GM11168 (cell line): ENCODE measurements around the gene CFAP46.
"Not testable (repeated sequence)": the region's sequence is repeated elsewhere in the genome, so short reads cannot be mapped to it uniquely, and the experiment has no call there.

Source experiments
- in situ Hi-C: fragments of 300-500 bp; cut with MboI; formaldehyde crosslinking; loops from one replicate; pipeline ENCODE4 v1.12.0; 2022; ENCODE audit warnings: low sequenced_read_pairs; ENCODE audit not compliant: unreplicated experiment

Gene CFAP46

GRCh38 chr10:132851451-132851850 lies 90.9 kb downstream of the CFAP46 start:
- in situ Hi-C loops: no loop called here

DNA sequence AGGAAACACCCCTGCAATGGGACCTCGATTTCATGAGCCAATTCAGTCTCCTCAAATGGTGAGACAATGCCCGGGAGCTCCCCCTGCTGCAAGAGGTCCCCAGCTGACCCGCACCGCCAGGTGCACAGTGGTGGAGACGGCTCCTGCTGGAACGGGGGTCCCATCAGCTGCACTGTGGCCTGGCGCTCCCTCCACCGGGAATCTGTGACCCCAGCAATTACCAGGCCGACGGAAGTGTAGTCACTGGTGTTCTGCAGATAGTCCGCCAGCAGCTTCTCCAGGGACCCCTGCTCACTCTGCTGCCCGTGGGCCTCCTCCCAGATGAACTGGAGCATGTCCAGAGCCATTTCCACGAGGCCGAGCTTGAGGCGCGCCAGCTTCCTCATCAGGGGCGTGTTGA lies 91.5 kb downstream of the CFAP46 start:
- in situ Hi-C loops: no loop called here

GRCh38 chr10:132850246-132850645 lies 92.1 kb downstream of the CFAP46 start:
- in situ Hi-C loops: no loop called here

DNA sequence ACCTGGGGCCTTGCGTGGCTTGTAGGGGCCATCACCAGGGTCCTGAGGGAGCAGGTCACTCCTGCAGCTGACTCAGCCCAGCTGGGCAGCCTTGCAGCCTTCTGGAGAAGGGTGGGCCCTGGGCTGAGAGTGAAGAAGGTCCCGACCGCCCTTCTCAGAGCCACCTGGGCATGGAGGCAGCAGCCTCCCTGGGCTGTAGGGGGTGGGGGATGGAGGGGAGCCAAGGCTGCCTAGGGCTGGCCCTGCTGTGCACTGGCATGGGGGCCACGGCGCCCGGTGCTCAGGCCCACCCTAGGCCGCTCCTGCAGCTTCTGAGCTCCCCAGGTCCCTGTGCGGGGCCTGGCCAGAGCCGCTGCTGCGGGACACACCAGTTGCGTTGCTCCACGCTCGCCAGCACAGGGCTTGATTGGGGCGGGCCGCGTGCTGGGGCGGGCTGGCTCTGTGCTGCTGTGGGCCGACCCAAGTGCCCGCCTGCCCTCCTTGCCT lies 92.8 kb downstream of the CFAP46 start:
- in situ Hi-C loops: no loop called here

- in situ Hi-C loops: no loop called here
These were observed 93.3 kb downstream of the CFAP46 start for GRCh38 chr10:132848951-132849545.

GRCh38 chr10:132848291-132848701 lies 94.1 kb downstream of the CFAP46 start:
- in situ Hi-C loops: no loop called here

GRCh38 chr10:132847856-132848255 lies 94.5 kb downstream of the CFAP46 start:
- in situ Hi-C loops: no loop called here

DNA sequence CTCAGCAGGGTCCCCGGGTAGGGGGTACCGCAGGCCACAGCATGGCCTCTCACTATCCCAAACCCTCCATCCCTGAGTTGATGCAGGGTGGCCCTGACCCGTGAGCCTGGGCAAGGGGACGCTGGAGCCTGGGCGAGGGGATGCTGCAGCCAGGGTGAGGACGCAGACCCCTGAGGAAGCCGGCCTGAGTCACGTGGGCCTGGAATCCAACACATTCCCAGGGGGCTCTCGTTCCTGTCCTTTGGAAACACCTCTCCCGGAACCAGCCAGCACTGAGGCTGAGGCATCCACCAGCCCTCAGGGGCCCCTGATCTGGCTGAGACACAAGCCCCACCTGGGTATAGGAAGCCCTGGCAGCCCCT lies 95.0 kb downstream of the CFAP46 start:
- in situ Hi-C loops: no loop called here

- in situ Hi-C loops: no loop called here
These were observed 95.5 kb downstream of the CFAP46 start for GRCh38 chr10:132846631-132847415.

GRCh38 chr10:132845780-132846595 lies 96.4 kb downstream of the CFAP46 start:
- in situ Hi-C loops: no loop called here

DNA sequence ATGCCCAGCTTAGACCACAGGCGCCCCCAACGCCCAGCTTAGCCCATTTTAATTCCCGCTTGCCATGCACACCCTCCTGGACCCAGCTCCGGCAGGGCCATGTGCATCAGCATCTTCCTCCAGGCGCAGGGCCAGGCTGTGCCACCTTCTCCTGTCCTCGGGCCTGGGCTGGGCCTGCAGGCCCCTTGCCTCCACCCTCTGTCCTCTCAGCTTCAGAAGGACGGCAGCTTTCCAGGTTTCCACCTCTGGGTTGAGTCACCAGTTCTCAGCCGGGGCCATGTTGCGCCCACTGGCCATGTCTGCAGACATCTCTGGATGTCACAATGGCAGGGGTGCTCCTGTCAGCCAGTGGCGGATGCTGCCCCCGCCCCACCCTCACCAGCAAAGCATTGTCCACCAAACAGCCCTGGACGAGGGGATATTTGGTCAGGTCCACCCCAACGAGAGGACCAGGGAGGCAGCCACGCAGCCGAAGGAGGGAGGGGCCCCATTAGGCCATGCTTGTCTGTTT lies 97.3 kb downstream of the CFAP46 start:
- in situ Hi-C loops: no loop called here

DNA sequence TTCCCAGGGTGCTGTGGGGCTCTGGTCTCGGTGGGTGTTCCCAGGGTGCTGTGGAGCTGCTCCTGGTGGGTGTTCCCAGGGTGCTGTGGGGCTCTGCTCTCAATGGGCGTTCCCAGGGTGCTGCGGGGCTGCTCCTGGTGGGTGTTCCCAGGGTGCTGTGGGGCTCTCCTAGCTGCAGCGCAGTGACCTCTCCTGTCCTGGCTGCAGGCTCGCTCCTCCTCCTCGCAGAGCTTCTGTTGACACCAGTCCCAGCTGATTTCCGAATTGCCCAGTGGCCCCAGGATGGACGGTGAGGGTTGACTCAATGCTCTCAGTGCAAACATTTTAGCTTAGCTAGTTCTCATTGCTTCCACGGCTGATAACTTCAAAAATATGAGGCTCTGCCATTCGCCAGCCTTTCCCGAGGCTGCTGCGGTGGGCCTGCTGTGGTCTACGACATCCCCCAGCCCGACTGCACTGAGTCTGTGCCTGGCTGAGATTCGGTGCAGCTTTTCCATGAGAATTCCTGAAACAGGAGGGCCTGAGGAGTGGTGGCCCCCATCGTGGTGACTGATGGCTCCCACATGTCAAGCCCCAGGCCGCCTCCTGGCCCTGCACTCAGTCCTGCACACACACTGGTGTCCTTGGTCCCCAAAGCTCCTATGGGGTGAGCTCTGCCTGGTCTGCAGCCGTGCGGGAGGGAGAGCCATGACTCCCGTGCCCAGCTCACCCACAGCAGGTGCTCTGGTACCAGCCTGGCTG lies 98.1 kb downstream of the CFAP46 start:
- in situ Hi-C loops: no loop called here

DNA sequence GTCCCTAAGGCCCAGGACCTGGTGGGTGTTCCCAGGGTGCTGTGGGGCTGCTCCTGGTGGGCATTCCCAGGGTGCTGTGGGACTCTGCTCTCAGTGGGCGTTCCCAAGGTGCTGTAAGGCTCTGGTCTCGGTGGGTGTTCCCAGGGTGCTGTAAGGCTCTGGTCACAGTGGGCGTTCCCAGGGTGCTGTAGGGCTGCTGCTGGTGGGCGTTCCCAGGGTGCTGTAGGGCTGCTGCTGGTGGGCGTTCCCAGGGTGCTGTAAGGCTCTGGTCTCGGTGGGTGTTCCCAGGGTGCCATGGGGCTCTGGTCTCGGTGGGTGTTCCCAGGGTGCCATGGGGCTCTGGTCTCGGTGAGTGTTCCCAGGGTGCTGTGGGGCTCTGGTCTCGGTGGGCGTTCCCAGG lies 99.1 kb downstream of the CFAP46 start:
- in situ Hi-C loops: not testable (repeated sequence)

DNA sequence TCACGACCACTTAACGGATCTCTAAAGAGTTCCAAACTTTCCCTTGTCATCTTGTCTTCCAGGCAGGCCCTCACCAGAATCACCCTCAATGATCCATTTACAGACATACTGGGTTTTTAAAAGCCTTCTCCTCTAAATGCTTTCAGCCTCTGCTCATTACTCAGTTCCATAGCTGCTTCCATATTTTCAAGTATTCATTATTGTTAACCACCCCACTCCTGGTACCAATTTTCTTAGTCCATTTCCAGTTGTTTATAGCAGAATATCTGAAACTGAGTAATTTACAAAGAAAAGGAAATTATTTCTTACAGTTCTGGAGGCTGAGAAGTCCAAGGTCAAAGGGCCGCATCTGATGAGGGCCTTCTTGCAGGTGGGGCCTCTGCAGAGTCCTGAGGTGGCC lies 100.0 kb downstream of the CFAP46 start:
- in situ Hi-C loops: no loop called here

DNA sequence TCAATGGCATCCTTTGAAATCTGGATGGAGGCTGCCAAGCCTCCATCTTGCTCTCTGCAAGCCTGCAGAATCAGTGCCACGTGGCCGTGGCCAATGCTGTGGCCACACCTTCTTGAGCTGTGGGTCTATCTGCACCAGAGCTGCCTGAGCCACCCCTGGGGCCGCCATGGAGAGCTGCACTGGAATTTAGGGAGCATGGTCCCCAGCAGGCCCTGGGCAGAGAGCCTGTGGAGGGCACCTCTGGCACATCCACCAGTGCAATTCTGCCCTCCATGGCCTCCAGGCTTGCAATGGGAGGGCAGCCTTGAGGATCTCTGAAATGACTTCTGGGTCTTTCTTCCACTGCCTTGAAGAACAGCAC lies 100.8 kb downstream of the CFAP46 start:
- in situ Hi-C loops: no loop called here

- in situ Hi-C loops: no loop called here
These were observed 101.4 kb downstream of the CFAP46 start for GRCh38 chr10:132840698-132841614.

DNA sequence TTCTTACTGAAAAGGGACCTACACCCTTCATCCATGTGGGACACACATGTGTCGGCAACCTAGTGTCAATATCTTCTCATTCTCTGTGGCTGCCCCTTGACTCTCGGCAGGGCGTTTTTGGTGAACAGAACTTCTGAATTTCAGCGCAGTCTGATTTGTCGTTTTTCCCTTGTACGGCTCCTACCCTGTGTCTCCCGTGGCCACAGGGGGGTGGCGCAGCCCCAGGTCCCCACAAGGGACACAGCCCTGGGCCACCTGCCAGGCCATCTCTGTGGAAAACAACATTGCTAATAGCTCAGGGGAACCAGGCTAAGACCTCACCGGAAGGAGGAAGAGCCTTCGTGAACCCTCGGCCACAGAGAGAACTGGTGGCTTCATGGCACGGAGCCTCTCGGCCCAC lies 103.3 kb downstream of the CFAP46 start:
- in situ Hi-C loops: no loop called here

GRCh38 chr10:132838346-132838970 lies 103.9 kb downstream of the CFAP46 start:
- in situ Hi-C loops: no loop called here

GRCh38 chr10:132837905-132838304 lies 104.5 kb downstream of the CFAP46 start:
- in situ Hi-C loops: no loop called here
